MM.1S (cell line): Measurements from ENCODE around the gene DGUOK.

Experiments used
- DNase-seq: peaks from one replicate; pipeline ENCODE4 v3.0.0-alpha.2; 2015
- H2AFZ ChIP-seq: fragments of 300-600 bp; sonication (generic); 2 replicates; pipeline ENCODE4 v1.6.0; 2016; ENCODE audit warnings: antibody characterized with exemption, low read length
- H3F3A ChIP-seq: fragments of 300-600 bp; sonication (generic); 2 replicates; pipeline ENCODE4 v1.6.1; 2016; ENCODE audit warnings: mild to moderate bottlenecking, antibody characterized with exemption, low read length, moderate library complexity, mixed read lengths; ENCODE audit not compliant: insufficient read depth
- H3K27ac ChIP-seq: fragments of 300-600 bp; sonication (generic); 2 replicates; pipeline ENCODE4 v1.5.1; 2016; ENCODE audit warnings: mild to moderate bottlenecking, low read length
- H3K27me3 ChIP-seq: fragments of 300-600 bp; sonication (generic); replicated peaks from 2 replicates; pipeline ENCODE4 v1.6.0; 2016; ENCODE audit warnings: low read length; ENCODE audit not compliant: insufficient read depth
- H3K36me3 ChIP-seq: fragments of 300-600 bp; sonication (generic); replicated peaks from 2 replicates; pipeline ENCODE4 v1.6.1; 2016; ENCODE audit warnings: mild to moderate bottlenecking, low read length, mixed read lengths; ENCODE audit not compliant: insufficient read depth
- H3K4me1 ChIP-seq: fragments of 300-600 bp; sonication (generic); 2 replicates; pipeline ENCODE4 v1.6.1; 2016; ENCODE audit warnings: low read length, mixed read lengths
- H3K4me2 ChIP-seq: fragments of 300-600 bp; sonication (generic); 2 replicates; pipeline ENCODE4 v1.6.0; 2016; ENCODE audit warnings: low read depth, low read length
- H3K4me3 ChIP-seq: fragments of 300-600 bp; sonication (generic); 2 replicates; pipeline ENCODE4 v1.5.1; 2016; ENCODE audit warnings: low read length, mixed read lengths
- H3K79me2 ChIP-seq: fragments of 300-600 bp; sonication (generic); 2 replicates; pipeline ENCODE4 v1.6.1; 2016; ENCODE audit warnings: mixed run types, low read length, mixed read lengths
- H3K9ac ChIP-seq: fragments of 300-600 bp; sonication (generic); 2 replicates; pipeline ENCODE4 v1.6.1; 2016; ENCODE audit warnings: low read length, mixed read lengths
- H3K9me2 ChIP-seq: fragments of 300-600 bp; sonication (generic); replicated peaks from 2 replicates; pipeline ENCODE4 v1.6.1; 2016; ENCODE audit warnings: mild to moderate bottlenecking, low read length, mixed read lengths; ENCODE audit not compliant: insufficient read depth
- H3K9me3 ChIP-seq: fragments of 300-600 bp; sonication (generic); replicated peaks from 2 replicates; pipeline ENCODE4 v1.6.1; 2016; ENCODE audit warnings: mild to moderate bottlenecking, low read length, mixed read lengths; ENCODE audit not compliant: insufficient read depth
- H4K20me1 ChIP-seq: fragments of 300-600 bp; sonication (generic); 2 replicates; pipeline ENCODE4 v1.6.1; 2016; ENCODE audit warnings: mild to moderate bottlenecking, low read length, moderate library complexity, mixed read lengths; ENCODE audit not compliant: insufficient read depth
- EZH2 ChIP-seq: fragments of 300-600 bp; sonication (generic); optimal IDR thresholded peaks from 2 replicates; pipeline ENCODE3; 2017; ENCODE audit warnings: low read depth, mild to moderate bottlenecking, antibody characterized with exemption, low read length, mixed read lengths
- EZH2phosphoT487 ChIP-seq: fragments of 300-600 bp; sonication (generic); IDR thresholded peaks from 2 replicates; pipeline ENCODE4 v1.6.1; 2018; ENCODE audit warnings: antibody characterized with exemption, low read length
- TF ChIP-seq, protein P1 (sequence below): fragments of 300-600 bp; sonication (generic); IDR thresholded peaks from 2 replicates; pipeline ENCODE4 v1.5.1; 2016; ENCODE audit warnings: antibody characterized with exemption, low read length, mixed read lengths

Gene DGUOK

DNA sequence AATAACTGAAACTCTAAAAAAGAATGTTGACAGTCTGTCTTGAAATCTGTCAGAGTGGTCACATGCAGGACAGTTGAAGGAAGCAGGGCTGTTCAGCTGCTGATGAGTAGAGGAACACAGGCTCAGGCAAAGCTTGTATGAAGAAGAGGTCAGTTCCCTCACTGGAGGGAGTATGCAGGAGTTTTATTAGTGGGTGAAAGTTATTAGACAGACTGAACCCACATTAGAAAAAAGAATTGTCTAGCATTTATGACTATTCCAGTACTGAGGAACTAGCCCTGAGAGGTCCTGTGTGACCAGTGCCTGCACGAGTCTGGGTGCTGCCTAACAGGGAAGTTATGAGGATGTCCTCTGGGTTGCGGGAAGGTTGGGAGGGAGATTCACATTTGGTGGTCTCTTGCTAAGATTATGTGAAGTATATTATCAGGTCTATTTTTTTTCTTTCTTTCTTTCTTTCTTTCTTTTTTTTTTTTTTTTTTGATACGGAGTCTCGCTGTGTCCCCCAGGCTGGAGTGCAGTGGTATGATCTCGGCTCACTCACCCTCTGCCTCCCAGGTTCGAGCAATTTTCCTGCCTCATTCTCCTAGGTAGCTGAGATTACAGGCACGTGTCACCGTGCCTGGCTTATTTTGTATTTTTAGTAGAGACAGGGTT is 67.6 kb downstream of the DGUOK start:
- H3K4me1 ChIP-seq: no peaks in the 10 kb centered on the region
- no peak for DNase-seq
- H3K27ac ChIP-seq: no peak overlapping the region
- H3K4me2 ChIP-seq: no peak overlapping the region
- H3K27me3 ChIP-seq: no peaks in the 10 kb centered on the region
- H3K9me3 ChIP-seq: no peaks in the 10 kb centered on the region
- TF ChIP-seq, protein P1, sequence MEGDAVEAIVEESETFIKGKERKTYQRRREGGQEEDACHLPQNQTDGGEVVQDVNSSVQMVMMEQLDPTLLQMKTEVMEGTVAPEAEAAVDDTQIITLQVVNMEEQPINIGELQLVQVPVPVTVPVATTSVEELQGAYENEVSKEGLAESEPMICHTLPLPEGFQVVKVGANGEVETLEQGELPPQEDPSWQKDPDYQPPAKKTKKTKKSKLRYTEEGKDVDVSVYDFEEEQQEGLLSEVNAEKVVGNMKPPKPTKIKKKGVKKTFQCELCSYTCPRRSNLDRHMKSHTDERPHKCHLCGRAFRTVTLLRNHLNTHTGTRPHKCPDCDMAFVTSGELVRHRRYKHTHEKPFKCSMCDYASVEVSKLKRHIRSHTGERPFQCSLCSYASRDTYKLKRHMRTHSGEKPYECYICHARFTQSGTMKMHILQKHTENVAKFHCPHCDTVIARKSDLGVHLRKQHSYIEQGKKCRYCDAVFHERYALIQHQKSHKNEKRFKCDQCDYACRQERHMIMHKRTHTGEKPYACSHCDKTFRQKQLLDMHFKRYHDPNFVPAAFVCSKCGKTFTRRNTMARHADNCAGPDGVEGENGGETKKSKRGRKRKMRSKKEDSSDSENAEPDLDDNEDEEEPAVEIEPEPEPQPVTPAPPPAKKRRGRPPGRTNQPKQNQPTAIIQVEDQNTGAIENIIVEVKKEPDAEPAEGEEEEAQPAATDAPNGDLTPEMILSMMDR: no peak
- TF ChIP-seq EZH2phosphoT487: no peak
- TF ChIP-seq EZH2: no peak
- H3K9ac ChIP-seq: no peak overlapping the region
- H3F3A ChIP-seq: no peaks in the 10 kb centered on the region
- H3K9me2 ChIP-seq: no peaks in the 10 kb centered on the region
- H3K4me3 ChIP-seq: no peak overlapping the region
- H2AFZ ChIP-seq: no peak overlapping the region
- H3K79me2 ChIP-seq: peaks cover 96% of the 10 kb centered on the region
- H4K20me1 ChIP-seq: peaks cover 10% of the 10 kb centered on the region; the same call in 1 of the 2 replicates
- no peaks in the 10 kb centered on the region for H3K36me3 ChIP-seq

DNA sequence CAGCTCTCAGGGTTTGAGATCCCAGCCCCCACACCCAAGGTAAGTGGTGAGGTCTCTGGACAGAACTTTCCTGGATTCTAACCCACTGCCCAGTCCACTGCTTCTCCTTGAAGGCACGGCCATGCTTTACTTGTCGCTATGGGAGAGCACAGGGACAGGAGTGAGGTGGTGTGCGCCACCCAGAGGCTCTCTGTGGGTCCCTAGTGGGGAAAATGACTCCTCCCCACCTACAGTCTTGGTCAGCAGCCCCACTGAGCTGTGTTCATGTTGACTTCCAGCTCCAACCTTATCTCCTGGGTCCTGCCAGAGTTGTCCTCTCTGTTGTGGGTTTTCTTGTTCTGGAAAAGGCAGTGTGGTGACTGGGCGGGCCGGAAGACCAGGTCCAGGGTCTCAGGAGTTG is 69.1 kb downstream of the DGUOK start:
- Histone ChIP-seq H4K20me1 (peaks cover 12% of the 10 kb centered on the region; the same call in 1 of the 2 replicates), H3K27me3 (no peaks in the 10 kb centered on the region), H3F3A (no peaks in the 10 kb centered on the region), H3K9me3 (no peaks in the 10 kb centered on the region), H3K4me3 (no peak overlapping the region), H2AFZ (no peak overlapping the region), H3K9ac (no peak overlapping the region), H3K9me2 (no peaks in the 10 kb centered on the region), H3K27ac (no peak overlapping the region), H3K79me2 (peaks cover 93% of the 10 kb centered on the region), H3K36me3 (no peaks in the 10 kb centered on the region), H3K4me2 (no peak overlapping the region), H3K4me1 (no peaks in the 10 kb centered on the region)
- no peak for DNase-seq
- TF ChIP-seq EZH2 (no peak), EZH2phosphoT487 (no peak)
- TF ChIP-seq, protein P1: no peak

DNA sequence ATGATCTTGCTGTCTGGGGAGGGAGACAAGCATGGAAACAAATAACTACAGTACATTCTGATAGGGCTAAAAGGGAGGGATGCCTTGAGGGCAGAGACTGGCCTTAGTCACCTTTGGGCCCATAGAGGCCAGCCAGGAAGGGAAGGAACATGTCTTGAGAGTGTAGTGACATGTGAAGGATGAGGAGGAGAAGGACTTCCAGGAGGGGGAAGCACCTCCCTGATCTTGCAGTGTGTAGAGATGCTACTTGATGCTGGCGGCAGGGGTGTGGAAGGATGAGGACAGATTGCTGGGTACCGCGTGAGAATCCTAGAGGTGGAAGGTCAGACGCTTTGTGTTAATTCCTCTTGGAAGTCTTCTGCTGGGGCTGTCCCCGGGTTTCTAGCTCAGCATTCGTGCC is 71.1 kb downstream of the DGUOK start:
- Histone ChIP-seq H3K4me3 (no peak overlapping the region), H4K20me1 (peaks cover 20% of the 10 kb centered on the region; the same call in 1 of the 2 replicates), H3K27ac (no peak overlapping the region), H3K36me3 (no peaks in the 10 kb centered on the region), H3K9ac (no peak overlapping the region), H3K4me1 (no peaks in the 10 kb centered on the region), H3K79me2 (peaks cover 79% of the 10 kb centered on the region), H2AFZ (no peak overlapping the region), H3K9me3 (no peaks in the 10 kb centered on the region), H3K4me2 (no peak overlapping the region), H3F3A (0 out of 2 replicates have a peak, but pooled peaks cover 5% of the 10 kb centered on the region), H3K9me2 (no peaks in the 10 kb centered on the region), H3K27me3 (no peaks in the 10 kb centered on the region)
- TF ChIP-seq EZH2: no peak
- TF ChIP-seq, protein P1: no peak
- no peak for TF ChIP-seq EZH2phosphoT487
- no peak for DNase-seq
